DOHH2 (cell line): ENCODE measurements around the gene PAPPA2.

Experiments used
- H3F3A ChIP-seq: fragments of 200-600 bp; sonication (generic), shearing (Covaris generic); 2 replicates; pipeline ENCODE4 v1.6.0; 2016; ENCODE audit warnings: antibody characterized with exemption, mild to moderate bottlenecking; ENCODE audit not compliant: control insufficient read depth, insufficient read depth
- H3K27ac ChIP-seq: fragments of 200-600 bp; sonication (generic); 2 replicates; pipeline ENCODE4 v1.5.1; 2014; ENCODE audit warnings: low read depth, mild to moderate bottlenecking, low read length, moderate library complexity
- H3K27me3 ChIP-seq: fragments of 200-600 bp; sonication (generic); 2 replicates; pipeline ENCODE4 v1.6.1; 2014; ENCODE audit warnings: mild to moderate bottlenecking, low read length, mixed read lengths; ENCODE audit not compliant: control insufficient read depth
- H3K36me3 ChIP-seq: fragments of 200-600 bp; sonication (generic); 2 replicates; pipeline ENCODE4 v1.6.1; 2014; ENCODE audit warnings: mild to moderate bottlenecking, low read length, moderate library complexity, mixed read lengths; ENCODE audit not compliant: control insufficient read depth
- H3K4me1 ChIP-seq: fragments of 200-600 bp; sonication (generic); 2 replicates; pipeline ENCODE4 v1.6.1; 2014; ENCODE audit warnings: mild to moderate bottlenecking, low read length, mixed read lengths; ENCODE audit not compliant: control insufficient read depth
- H3K4me2 ChIP-seq: fragments of 200-600 bp; sonication (generic); 2 replicates; pipeline ENCODE4 v1.6.0; 2014; ENCODE audit warnings: mild to moderate bottlenecking, low read length, moderate library complexity
- H3K4me3 ChIP-seq: fragments of 200-600 bp; sonication (generic); 2 replicates; pipeline ENCODE4 v1.5.1; 2014; ENCODE audit warnings: mild to moderate bottlenecking, low read length, mixed read lengths
- H3K79me2 ChIP-seq: fragments of 200-600 bp; sonication (generic); 2 replicates; pipeline ENCODE4 v1.6.1; 2014; ENCODE audit warnings: mild to moderate bottlenecking, low read length, mixed read lengths; ENCODE audit not compliant: control insufficient read depth
- H3K9me2 ChIP-seq: fragments of 200-600 bp; sonication (generic); replicated peaks from 2 replicates; pipeline ENCODE4 v1.6.1; 2014; ENCODE audit warnings: mild to moderate bottlenecking, low read length, mixed read lengths; ENCODE audit not compliant: control insufficient read depth
- H3K9me3 ChIP-seq: fragments of 200-600 bp; sonication (generic); 2 replicates; pipeline ENCODE4 v1.6.1; 2014; ENCODE audit warnings: antibody characterized with exemption, low read length, mixed read lengths; ENCODE audit not compliant: control insufficient read depth, insufficient read depth
- H4K20me1 ChIP-seq: fragments of 200-600 bp; sonication (generic); 2 replicates; pipeline ENCODE4 v1.6.0; 2014; ENCODE audit warnings: low read depth, mild to moderate bottlenecking, antibody characterized with exemption, low read length, moderate library complexity; ENCODE audit not compliant: control insufficient read depth, insufficient read depth
- EZH2phosphoT487 ChIP-seq: fragments of 200-600 bp; sonication (generic); IDR thresholded peaks from 2 replicates; pipeline ENCODE4 v1.6.1; 2017; ENCODE audit warnings: borderline replicate concordance, mild to moderate bottlenecking, antibody characterized with exemption, low read length, moderate library complexity, mixed read lengths
- TF ChIP-seq, protein P1 (sequence below): fragments of 200-600 bp; sonication (generic); IDR thresholded peaks from one replicate; pipeline ENCODE4 v1.5.1; 2014; ENCODE audit warnings: antibody characterized with exemption, mild to moderate bottlenecking, low read depth, low read length; ENCODE audit not compliant: poor library complexity, severe bottlenecking

PAPPA2 gene

DNA sequence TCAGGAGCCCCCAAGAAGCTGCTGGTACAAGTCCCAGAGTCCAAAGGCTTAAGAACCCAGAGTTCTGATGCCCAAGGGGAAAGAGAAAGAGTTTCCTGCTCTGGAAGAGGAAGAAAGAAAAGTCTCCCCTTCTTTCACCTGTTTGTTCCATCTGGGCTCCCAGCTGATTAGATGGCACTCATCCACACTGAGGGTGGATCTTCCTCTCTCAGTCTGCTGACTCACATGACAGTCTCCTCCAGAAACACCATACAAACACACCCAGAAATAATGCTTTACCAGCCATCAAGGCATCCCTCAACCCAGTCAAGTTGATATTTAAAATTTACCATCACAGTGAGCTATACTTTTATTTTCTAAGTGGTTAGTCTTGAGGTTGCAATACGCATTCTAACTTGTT is 257.9 kb downstream of the PAPPA2 start:
- no peaks in the 10 kb centered on the region for H3K36me3 ChIP-seq
- H3K9me2 ChIP-seq, result no peaks in the 10 kb centered on the region
- H3F3A ChIP-seq, result no peaks in the 10 kb centered on the region
- no peaks in the 10 kb centered on the region for H3K79me2 ChIP-seq
- H4K20me1 ChIP-seq, result no peaks in the 10 kb centered on the region
- no peak overlapping the region for H3K4me2 ChIP-seq
- TF ChIP-seq, protein P1, sequence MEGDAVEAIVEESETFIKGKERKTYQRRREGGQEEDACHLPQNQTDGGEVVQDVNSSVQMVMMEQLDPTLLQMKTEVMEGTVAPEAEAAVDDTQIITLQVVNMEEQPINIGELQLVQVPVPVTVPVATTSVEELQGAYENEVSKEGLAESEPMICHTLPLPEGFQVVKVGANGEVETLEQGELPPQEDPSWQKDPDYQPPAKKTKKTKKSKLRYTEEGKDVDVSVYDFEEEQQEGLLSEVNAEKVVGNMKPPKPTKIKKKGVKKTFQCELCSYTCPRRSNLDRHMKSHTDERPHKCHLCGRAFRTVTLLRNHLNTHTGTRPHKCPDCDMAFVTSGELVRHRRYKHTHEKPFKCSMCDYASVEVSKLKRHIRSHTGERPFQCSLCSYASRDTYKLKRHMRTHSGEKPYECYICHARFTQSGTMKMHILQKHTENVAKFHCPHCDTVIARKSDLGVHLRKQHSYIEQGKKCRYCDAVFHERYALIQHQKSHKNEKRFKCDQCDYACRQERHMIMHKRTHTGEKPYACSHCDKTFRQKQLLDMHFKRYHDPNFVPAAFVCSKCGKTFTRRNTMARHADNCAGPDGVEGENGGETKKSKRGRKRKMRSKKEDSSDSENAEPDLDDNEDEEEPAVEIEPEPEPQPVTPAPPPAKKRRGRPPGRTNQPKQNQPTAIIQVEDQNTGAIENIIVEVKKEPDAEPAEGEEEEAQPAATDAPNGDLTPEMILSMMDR, result no peak
- no peak for TF ChIP-seq EZH2phosphoT487
- no peaks in the 10 kb centered on the region for H3K9me3 ChIP-seq
- no peak overlapping the region for H3K4me3 ChIP-seq
- H3K27me3 ChIP-seq, result no peaks in the 10 kb centered on the region
- H3K4me1 ChIP-seq, result no peaks in the 10 kb centered on the region
- H3K27ac ChIP-seq, result no peak overlapping the region

DNA sequence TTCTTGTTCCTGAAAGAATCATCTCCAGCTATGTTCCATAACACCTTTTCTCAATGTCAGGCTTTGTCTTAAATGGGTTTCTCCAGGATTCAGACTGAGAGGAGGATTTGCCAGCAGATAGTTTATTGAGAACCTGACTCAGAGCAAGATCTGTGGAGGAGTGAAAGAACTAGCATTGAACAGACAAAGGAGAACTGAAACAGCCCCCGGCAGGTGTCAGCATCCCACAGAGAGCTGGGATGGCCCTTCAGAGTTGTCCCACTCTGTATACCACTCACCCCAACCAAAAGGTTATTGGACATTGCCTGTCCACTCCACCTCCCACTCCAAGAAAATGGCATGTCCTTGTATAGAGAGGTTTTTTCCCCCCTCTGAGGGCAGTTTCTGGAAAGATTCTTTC is 270.7 kb downstream of the PAPPA2 start:
- no peak overlapping the region for H3K27ac ChIP-seq
- no peak overlapping the region for H3K4me2 ChIP-seq
- no peak for TF ChIP-seq EZH2phosphoT487
- TF ChIP-seq, protein P1, result no peak
- no peaks in the 10 kb centered on the region for H3F3A ChIP-seq
- no peaks in the 10 kb centered on the region for H3K36me3 ChIP-seq
- H3K9me2 ChIP-seq, result no peaks in the 10 kb centered on the region
- no peak overlapping the region for H3K4me3 ChIP-seq
- no peaks in the 10 kb centered on the region for H3K4me1 ChIP-seq
- H3K27me3 ChIP-seq, result no peaks in the 10 kb centered on the region
- H4K20me1 ChIP-seq, result no peaks in the 10 kb centered on the region
- no peaks in the 10 kb centered on the region for H3K79me2 ChIP-seq
- H3K9me3 ChIP-seq, result no peaks in the 10 kb centered on the region

- Histone ChIP-seq H3K79me2 (no peaks in the 10 kb centered on the region), H3K4me1 (no peaks in the 10 kb centered on the region), H4K20me1 (no peaks in the 10 kb centered on the region), H3K4me3 (no peak overlapping the region), H3K9me2 (no peaks in the 10 kb centered on the region), H3K27me3 (no peaks in the 10 kb centered on the region), H3K4me2 (no peak overlapping the region), H3K27ac (no peak overlapping the region), H3K36me3 (no peaks in the 10 kb centered on the region), H3K9me3 (no peaks in the 10 kb centered on the region), H3F3A (no peaks in the 10 kb centered on the region)
- TF ChIP-seq, protein P1, result no peak
- no peak for TF ChIP-seq EZH2phosphoT487
Observed at GRCh38 chr1:176735201-176735600, 272.2 kb downstream of the PAPPA2 start.

- no peaks in the 10 kb centered on the region for H3K27me3 ChIP-seq
- no peaks in the 10 kb centered on the region for H3K36me3 ChIP-seq
- TF ChIP-seq, protein P1, result no peak
- TF ChIP-seq EZH2phosphoT487, result no peak
- H3K27ac ChIP-seq, result no peak overlapping the region
- H3K4me1 ChIP-seq, result no peaks in the 10 kb centered on the region
- no peak overlapping the region for H3K4me2 ChIP-seq
- H3F3A ChIP-seq, result no peaks in the 10 kb centered on the region
- no peaks in the 10 kb centered on the region for H3K9me3 ChIP-seq
- no peaks in the 10 kb centered on the region for H3K9me2 ChIP-seq
- H4K20me1 ChIP-seq, result no peaks in the 10 kb centered on the region
- no peak overlapping the region for H3K4me3 ChIP-seq
- no peaks in the 10 kb centered on the region for H3K79me2 ChIP-seq
Observed at GRCh38 chr1:176736015-176736414, 273.0 kb downstream of the PAPPA2 start.
